HepG2 (cell line): ENCODE measurements around the gene SHISA5. TPM values are rescaled to one million over a fixed set of nuclear protein-coding genes. Genes with fewer than 3 reads are reported as not detected.

Source experiments
- ATAC-seq: fragments of 200-7000 bp; cut with Tn5 transposase; 3 replicates; pipeline ENCODE4 v1.9.1; 2020; ENCODE audit warnings: mild to moderate bottlenecking, moderate library complexity
- BruUV-seq: library from RNA; stranded (reverse); fragments of 400-500 nt; replicated peaks from 2 replicates; lab custom pipeline; 2021; lab: Mats Ljungman, UMichigan
- CTCF ChIA-PET: fragments of 300-600 bp; formaldehyde crosslinking; extraction: SDS; loops from one replicate; lab custom pipeline; 2021; ENCODE audit warnings: low total read pairs, inconsistent platforms, low intra/inter-chr PET ratio; lab: Yijun Ruan, JAX
- POLR2A ChIA-PET: fragments of 350-600 bp; sonication (Branson Sonifier 250); formaldehyde crosslinking; loops from one replicate; lab custom pipeline; 2020; ENCODE audit warnings: antibody characterized with exemption, inconsistent platforms; lab: Yijun Ruan, JAX
- DNase-seq: peaks from one replicate; pipeline ENCODE4 v3.0.0-alpha.2; 2015; ENCODE audit warnings: low spot score
- FAIRE-seq: peaks from 3 replicates; lab custom pipeline; 2011; peaks lifted over from hg19 to GRCh38; lab: Jason Lieb, UNC
- H2AFZ ChIP-seq: one replicate; pipeline ENCODE4 v1.6.1; 2011; ENCODE audit warnings: low read length, inconsistent platforms
- H3K27ac ChIP-seq: fragments of 300-600 bp; 3 replicates; pipeline ENCODE4 v1.8.0; 2011; ENCODE audit warnings: mixed run types, mild to moderate bottlenecking, mixed read lengths, low read length, inconsistent platforms; ENCODE audit not compliant: insufficient read depth; ENCODE audit errors: extremely low read length
- H3K27me3 ChIP-seq, 2 experiments: fragments of 200-600 bp in 1 of 2; 2 replicates in 1 of 2; 3 replicates in 1 of 2; pipeline versions ENCODE4 v1.6.0 to v1.8.0; 2011; ENCODE audit warnings: low read length in 2 of 2, mild to moderate bottlenecking in 2 of 2, moderate library complexity in 2 of 2, inconsistent platforms in 1 of 2; ENCODE audit not compliant: insufficient read depth in 2 of 2, control insufficient read depth in 1 of 2
- H3K36me3 ChIP-seq, 2 experiments: fragments of 200-600 bp in 1 of 2; replicated peaks in 1 of 2; 2 replicates in 1 of 2; 3 replicates in 1 of 2; pipeline versions ENCODE4 v1.5.1 to v1.8.0; 2011; ENCODE audit warnings: low read length in 2 of 2, inconsistent platforms in 1 of 2; ENCODE audit not compliant: insufficient read depth in 2 of 2, control insufficient read depth in 1 of 2
- H3K4me1 ChIP-seq: 2 replicates; pipeline ENCODE4 v1.5.1; 2012; ENCODE audit warnings: low read length, inconsistent platforms; ENCODE audit not compliant: insufficient read depth
- H3K4me2 ChIP-seq: 2 replicates; pipeline ENCODE4 v1.6.0; 2011; ENCODE audit warnings: low read depth, low read length, inconsistent platforms
- H3K4me3 ChIP-seq, 3 experiments: fragments of 200-600 bp in 1 of 3; sonication (generic), shearing (Covaris generic) in 1 of 3; replicated peaks in 1 of 3; 2 replicates each; pipeline ENCODE4 v1.5.1; 2011 to 2016; ENCODE audit warnings: low read length in 3 of 3, inconsistent platforms in 2 of 3, low read depth in 2 of 3, mild to moderate bottlenecking in 2 of 3, control low read depth in 1 of 3, mixed read lengths in 1 of 3; ENCODE audit not compliant: insufficient read depth in 1 of 3
- H3K79me2 ChIP-seq: one replicate; pipeline ENCODE4 v1.6.1; 2011; ENCODE audit warnings: low read length, inconsistent platforms; ENCODE audit not compliant: insufficient read depth
- H3K9ac ChIP-seq: 2 replicates; pipeline ENCODE4 v1.6.0; 2011; ENCODE audit warnings: mild to moderate bottlenecking, low read depth, low read length, inconsistent platforms; ENCODE audit not compliant: insufficient read depth
- H3K9me3 ChIP-seq: 2 replicates; pipeline ENCODE4 v1.5.1; 2012; ENCODE audit warnings: mild to moderate bottlenecking, low read length
- H4K20me1 ChIP-seq: 2 replicates; pipeline ENCODE4 v1.6.0; 2011; ENCODE audit warnings: inconsistent platforms, mild to moderate bottlenecking, low read length, moderate library complexity; ENCODE audit not compliant: insufficient read depth
- TFDP1 ChIP-seq: IDR thresholded peaks from 2 replicates; pipeline ENCODE4 v1.6.1; 2016; ENCODE audit warnings: missing compliant biosample characterization, missing genetic modification reagents, borderline replicate concordance
- ZC3H13 ChIP-seq: sonication (generic); formaldehyde crosslinking; IDR thresholded peaks from 2 replicates; pipeline ENCODE4 v1.8.1; 2023; ENCODE audit warnings: mild to moderate bottlenecking, missing genetic modification reagents, moderate library complexity
- ZNF276 ChIP-seq: sonication (generic); formaldehyde crosslinking; IDR thresholded peaks from 2 replicates; pipeline ENCODE4 v1.4.0; 2020; ENCODE audit warnings: mild to moderate bottlenecking, low read depth, missing genetic modification reagents
- WGBS: methylation state at CpG from one replicate; pipeline ENCODE4 v1.1.6; 2017; ENCODE audit warnings: low lambda C conversion rate; 5-methylcytosine and 5-hydroxymethylcytosine counted together
- in situ Hi-C: cut with HindIII; loops from 2 replicates; pipeline ENCODE4 v1.10.0; 2017; ENCODE audit warnings: low pct_unique_long_range_greater_than_20kb; ENCODE audit not compliant: extremely low pct_ligation_motif_present
- intact Hi-C: fragments of 100-400 bp; cut with micrococcal nuclease; formaldehyde crosslinking; loops from one replicate; pipeline ENCODE4 v1.10.0; 2022; ENCODE audit not compliant: unreplicated experiment
- polyA plus RNA-seq, 8 experiments: library from polyadenylated mRNA; depleted of rRNA in 3 of 8; stranded (reverse) in 7 of 8; unstranded in 1 of 8; fragments of >200 nt; fragmentation: Illumina TruSeq in 4 of 8; extraction: Trizol in 4 of 8; gene quantifications; 2 replicates each; pipeline versions ENCODE4 v1.2.1 to v1.2.3, GENCODE V29; 2011 to 2016; ENCODE audit warnings: low read depth in 4 of 8, missing spikeins in 1 of 8, mixed read lengths in 1 of 8; ENCODE audit not compliant: insufficient read depth in 1 of 8
- total RNA-seq, 5 experiments: library from RNA; depleted of rRNA; stranded (reverse); fragments of >200 nt; fragmentation: Illumina TruSeq; extraction: Trizol; gene quantifications; 2 replicates each; pipeline ENCODE4 v1.2.3, GENCODE V29; 2016; ENCODE audit warnings: low read depth in 1 of 5

SHISA5 gene
- total and polyA plus RNA-seq, 2 of the 13 experiments (the other 11 are each of a cell fraction or from before 2014, with no cell fraction given) = 75.8 to 91.4 TPM

- TF ChIP-seq ZNF276 (CRISPR knock-in tag) = no peak
Measured at GRCh38 chr3:48518638-48519276, 14.8 kb upstream of the SHISA5 start (continued).

- TF ChIP-seq TFDP1 (CRISPR knock-in tag) (no peak), ZC3H13 (0 out of 2 replicates have a peak, but pooled peaks have one; percentile 22)
- TF ChIP-seq, all 625 proteins: peak for 1
- peaks cover 11 to 23% of the 10 kb centered on the region in 2 experiments; a peak in 4 of 5 replicates for H3K36me3 ChIP-seq
- intact Hi-C loops (no loop called here), in situ Hi-C loops (no loop called here)
- BruUV-seq = no TSS peak
- CTCF ChIA-PET = no interaction called here
- no peaks in the 10 kb centered on the region for H3K27me3 ChIP-seq
- H3K4me1 ChIP-seq = no peaks in the 10 kb centered on the region
- no peak overlapping the region for H2AFZ ChIP-seq
- H3K4me2 ChIP-seq = no peak overlapping the region
- DNase-seq (no peak), ATAC-seq (no peak), FAIRE-seq (no peak)
- 38% methylated on average over 1 of the region's 6 CpGs for WGBS
- H4K20me1 ChIP-seq = no peaks in the 10 kb centered on the region
- H3K9ac ChIP-seq = no peak overlapping the region
- H3K27ac ChIP-seq = no peak overlapping the region
- H3K9me3 ChIP-seq = no peaks in the 10 kb centered on the region
- POLR2A ChIA-PET = no interaction called here
- no peaks in the 10 kb centered on the region for H3K79me2 ChIP-seq
- H3K4me3 ChIP-seq = no peak overlapping the region
Measured at GRCh38 chr3:48518069-48518468, 14.1 kb upstream of the SHISA5 start.
